Measurements from ENCODE around the gene SUMO3. TPM values are rescaled to one million over a fixed set of nuclear protein-coding genes. Genes with fewer than 3 reads are reported as not detected.

SUMO3 gene
- total and polyA plus RNA-seq, 2 donors (not counting 3 experiments of a cell fraction or from before 2014, with no cell fraction given), result 102 to 123 TPM

GRCh38 chr21:44791993-44792392 is 25.9 kb downstream of the SUMO3 start:
- Histone ChIP-seq H3K27me3 (ENCODE audit: control insufficient read depth in 2 of 2, insufficient read depth in 2 of 2, low read length in 2 of 2) (no peaks in the 10 kb centered on the region), H3K27ac (ENCODE audit: insufficient read depth, low read depth, low read length) (no peak overlapping the region), H3K79me2 (ENCODE audit: control insufficient read depth, insufficient read depth, low read length) (peaks cover 83% of the 10 kb centered on the region), H4K20me1 (replicated peaks; ENCODE audit: control insufficient read depth, extremely low read depth, insufficient read depth, low read length) (peaks cover 4% of the 10 kb centered on the region), H3K4me1 (ENCODE audit: control insufficient read depth, extremely low read depth, insufficient read depth, low read length) (no peaks in the 10 kb centered on the region), H3K9me1 (replicated peaks; ENCODE audit: control insufficient read depth, extremely low read depth, insufficient read depth, low read length) (no peaks in the 10 kb centered on the region), H2AFZ (ENCODE audit: low read depth, low read length) (no peak overlapping the region), H3K4me2 (ENCODE audit: insufficient read depth, low read length) (no peak overlapping the region), H3K36me3 (ENCODE audit: control insufficient read depth in 2 of 2, extremely low read depth in 1 of 2, insufficient read depth in 2 of 2, low read length in 2 of 2) (peaks cover 0 to 5% of the 10 kb centered on the region in 2 experiments), H3K9me3 (replicated peaks; ENCODE audit: control insufficient read depth, insufficient read depth, low read length) (no peaks in the 10 kb centered on the region), H3K4me3 (replicated peaks in 1 of 3; ENCODE audit: insufficient read depth in 1 of 3, low read depth in 1 of 3, low read length in 3 of 3) (no peak overlapping the region), H3K9ac (replicated peaks; ENCODE audit: extremely low read depth, insufficient read depth, low read length) (no peak overlapping the region)
- dilution Hi-C loops (cut with MboI; ENCODE audit: extremely low pct_ligation_motif_present, low sequenced_read_pairs) (no loop called here), intact Hi-C loops (cut with micrococcal nuclease) (no loop called here)
- FAIRE-seq (no peak), DNase-seq (ENCODE audit: low read depth, low spot score) (no peak)
- no peak for TF ChIP-seq MAX (IDR thresholded peaks at IDR 0.05; ENCODE audit: insufficient read depth, insufficient read length)
- TF ChIP-seq FOS (IDR thresholded peaks at IDR 0.05; ENCODE audit: borderline replicate concordance, insufficient read depth, low read length), result no peak
- TF ChIP-seq, protein P1, sequence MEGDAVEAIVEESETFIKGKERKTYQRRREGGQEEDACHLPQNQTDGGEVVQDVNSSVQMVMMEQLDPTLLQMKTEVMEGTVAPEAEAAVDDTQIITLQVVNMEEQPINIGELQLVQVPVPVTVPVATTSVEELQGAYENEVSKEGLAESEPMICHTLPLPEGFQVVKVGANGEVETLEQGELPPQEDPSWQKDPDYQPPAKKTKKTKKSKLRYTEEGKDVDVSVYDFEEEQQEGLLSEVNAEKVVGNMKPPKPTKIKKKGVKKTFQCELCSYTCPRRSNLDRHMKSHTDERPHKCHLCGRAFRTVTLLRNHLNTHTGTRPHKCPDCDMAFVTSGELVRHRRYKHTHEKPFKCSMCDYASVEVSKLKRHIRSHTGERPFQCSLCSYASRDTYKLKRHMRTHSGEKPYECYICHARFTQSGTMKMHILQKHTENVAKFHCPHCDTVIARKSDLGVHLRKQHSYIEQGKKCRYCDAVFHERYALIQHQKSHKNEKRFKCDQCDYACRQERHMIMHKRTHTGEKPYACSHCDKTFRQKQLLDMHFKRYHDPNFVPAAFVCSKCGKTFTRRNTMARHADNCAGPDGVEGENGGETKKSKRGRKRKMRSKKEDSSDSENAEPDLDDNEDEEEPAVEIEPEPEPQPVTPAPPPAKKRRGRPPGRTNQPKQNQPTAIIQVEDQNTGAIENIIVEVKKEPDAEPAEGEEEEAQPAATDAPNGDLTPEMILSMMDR (IDR thresholded peaks at IDR 0.05; ENCODE audit: extremely low read depth in 1 of 2, insufficient read depth in 1 of 2, low read depth in 1 of 2, low read length in 2 of 2), result no peak
- TF ChIP-seq EZH2 (IDR thresholded peaks at IDR 0.05; ENCODE audit: borderline replicate concordance, low read depth, low read length, severe bottlenecking), result no peak
- no peak for TF ChIP-seq JUN (IDR thresholded peaks at IDR 0.05; ENCODE audit: borderline replicate concordance, insufficient read depth, insufficient read length, low read depth)
- no peak for TF ChIP-seq POLR2AphosphoS5 (IDR thresholded peaks at IDR 0.05; ENCODE audit: insufficient read depth, low read depth, low read length)
- TF ChIP-seq POLR2A (IDR thresholded peaks at IDR 0.05; ENCODE audit: low read depth, low read length), result no peak
- no peak for TF ChIP-seq MYC (IDR thresholded peaks at IDR 0.05; ENCODE audit: low read depth, low read length)
- TF ChIP-seq GATA2 (IDR thresholded peaks at IDR 0.05; ENCODE audit: insufficient read depth, insufficient read length, low read depth, low read length), result no peak
- no TSS peak for BruUV-seq (replicated peaks)
- ChIA-PET CTCF (interaction anchor here (1.4 kb wide), 1 partner anchor 281 kb away, joined by 6 read pairs; no protein-coding TSS in a partner anchor), POLR2A (no interaction called here)

Data from endothelial cell of umbilical vein (primary cell).